Measurements from ENCODE around the gene NOS2.
"Not testable (repeated sequence)": the region's sequence is repeated elsewhere in the genome, so short reads cannot be mapped to it uniquely, and the experiment has no call there.

Gene NOS2

DNA sequence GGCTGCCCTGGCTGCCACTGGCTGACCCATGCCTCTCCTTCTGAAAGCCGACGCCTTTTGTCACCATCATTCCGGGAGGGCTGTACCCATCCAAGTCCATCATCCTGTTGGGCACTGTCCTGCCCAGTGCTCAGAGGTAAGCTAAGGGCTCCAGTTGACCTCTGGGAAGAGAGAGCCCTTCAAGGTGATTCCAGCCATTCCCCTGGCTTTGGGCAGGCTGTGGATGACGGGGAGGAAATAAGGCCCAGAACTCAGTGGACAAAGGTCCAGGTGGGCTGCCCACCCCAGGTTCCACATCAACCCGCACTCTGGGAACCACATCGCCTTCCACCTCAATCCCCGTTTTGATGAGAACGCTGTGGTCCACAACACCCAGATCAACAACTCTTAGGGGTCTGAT, 45.8 kb downstream of the NOS2 start:
- no peak for DNase-seq (ENCODE audit: low spot score)

- not testable (repeated sequence) for DNase-seq (ENCODE audit: low spot score)
These were observed 46.6 kb downstream of the NOS2 start for GRCh38 chr17:27753726-27754125.

DNA sequence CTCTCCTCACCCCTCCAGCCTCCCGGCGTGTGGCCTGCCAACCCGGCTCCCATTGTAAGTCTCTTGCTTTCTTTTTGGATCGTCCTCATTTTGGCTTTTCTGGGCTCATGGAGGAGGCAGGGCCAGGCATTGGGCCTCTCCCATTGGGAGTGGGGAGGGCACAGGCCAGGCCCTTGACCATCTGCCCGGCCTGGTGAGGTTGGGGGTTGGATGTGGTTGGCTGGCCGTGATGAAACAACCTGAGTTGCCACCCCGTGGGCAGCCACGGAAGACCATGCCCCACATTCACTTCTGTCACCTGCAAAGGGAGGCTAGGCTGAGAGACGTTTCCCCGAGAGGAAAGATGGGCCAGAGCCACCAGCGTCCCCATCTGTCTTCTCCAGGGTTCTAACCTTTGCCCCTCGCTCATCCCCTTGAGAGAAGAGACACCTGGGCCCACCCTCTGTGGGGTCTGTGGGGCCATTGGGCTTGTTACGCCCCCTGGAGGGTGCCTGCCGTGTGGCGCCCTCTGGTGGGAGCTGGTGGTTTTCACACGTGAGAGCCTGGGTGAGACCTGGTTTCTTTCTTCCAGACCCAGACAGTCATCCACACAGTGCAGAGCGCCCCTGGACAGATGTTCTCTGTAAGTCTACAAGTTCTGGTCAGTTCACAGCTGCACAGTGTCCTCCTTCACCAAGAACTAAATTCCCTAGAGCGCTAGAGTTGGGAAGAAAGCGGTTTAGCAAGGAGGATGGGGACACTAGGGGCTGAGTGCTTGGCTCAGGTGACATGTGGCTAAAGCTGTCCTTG, 47.3 kb downstream of the NOS2 start:
- not testable (repeated sequence) for DNase-seq (ENCODE audit: low spot score)

GRCh38 chr17:27751622-27752490, 48.5 kb downstream of the NOS2 start:
- no peak for DNase-seq (ENCODE audit: low spot score)

- DNase-seq (ENCODE audit: low spot score), result no peak
These were observed 49.2 kb downstream of the NOS2 start for GRCh38 chr17:27751166-27751565.

DNA sequence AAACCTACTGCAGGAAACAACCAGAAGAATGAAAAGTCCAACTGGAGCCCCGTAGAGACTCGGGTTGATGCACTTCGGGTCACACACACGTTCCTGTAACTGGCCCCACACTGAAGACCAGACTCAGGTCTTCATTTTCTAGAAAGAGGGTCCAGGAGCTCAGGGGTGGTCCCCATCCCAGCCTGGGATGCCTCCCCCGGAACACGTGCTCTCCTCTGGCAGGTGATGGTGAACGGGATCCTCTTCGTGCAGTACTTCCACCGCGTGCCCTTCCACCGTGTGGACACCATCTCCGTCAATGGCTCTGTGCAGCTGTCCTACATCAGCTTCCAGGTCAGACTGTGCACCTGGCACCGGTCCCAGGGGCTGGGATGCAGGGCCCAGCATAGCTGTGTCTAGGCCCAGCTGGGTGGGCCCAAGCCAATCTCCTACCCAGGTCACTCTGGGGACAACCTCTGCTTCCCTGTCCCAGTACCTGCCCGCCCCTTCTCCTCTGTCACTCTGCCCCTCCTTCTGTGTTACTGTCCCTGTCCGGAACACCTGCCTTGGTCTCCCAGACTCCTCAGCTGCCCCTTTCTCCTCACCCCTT, 50.7 kb downstream of the NOS2 start:
- DNase-seq (ENCODE audit: low spot score), result not testable (repeated sequence)

DNA sequence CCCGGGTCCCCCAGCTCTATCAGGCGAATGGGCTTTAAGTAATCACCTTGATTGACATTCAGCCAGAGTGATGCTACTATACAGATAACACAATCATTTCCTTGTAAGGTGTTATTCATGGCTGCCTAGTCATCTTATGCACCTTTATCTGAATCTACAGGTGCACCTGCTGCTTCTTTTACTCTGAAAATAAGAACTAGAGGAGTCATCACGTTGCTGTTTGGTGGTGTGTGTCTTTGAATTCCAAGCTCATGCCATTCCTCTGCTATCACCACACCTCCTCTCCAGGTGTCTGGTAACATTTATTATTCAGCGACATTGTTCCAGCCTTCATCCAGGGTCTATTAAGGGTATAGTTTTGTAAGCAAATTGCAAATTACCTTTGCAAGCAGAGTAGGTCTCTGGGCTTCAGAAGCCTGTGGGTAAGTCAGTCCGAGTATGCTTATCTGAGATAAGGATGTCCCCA, 51.9 kb downstream of the NOS2 start:
- no peak for DNase-seq (ENCODE audit: low spot score)

- DNase-seq (ENCODE audit: low spot score), result no peak
These were observed 52.6 kb downstream of the NOS2 start for GRCh38 chr17:27747462-27748359.

DNA sequence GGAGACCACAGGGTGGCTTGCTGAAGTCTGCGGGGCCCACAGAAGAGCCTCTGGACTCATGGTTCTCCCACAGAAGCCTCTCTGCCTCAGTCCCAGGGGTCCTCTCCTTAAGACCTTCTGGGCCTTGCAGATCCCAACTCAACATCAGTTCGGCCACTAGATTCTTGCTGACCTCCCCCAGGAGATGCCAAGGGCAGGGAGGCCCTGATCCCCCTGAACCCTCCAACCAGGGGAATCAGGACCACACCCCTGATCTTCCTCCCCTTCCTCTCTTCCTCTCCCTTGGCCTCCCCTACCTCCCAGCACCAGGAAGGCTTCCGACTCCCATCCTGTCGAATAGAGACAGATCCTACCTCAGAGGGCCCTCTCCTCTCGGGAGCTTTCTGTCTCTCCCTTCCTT, 53.4 kb downstream of the NOS2 start:
- DNase-seq (ENCODE audit: low spot score), result no peak

DNA sequence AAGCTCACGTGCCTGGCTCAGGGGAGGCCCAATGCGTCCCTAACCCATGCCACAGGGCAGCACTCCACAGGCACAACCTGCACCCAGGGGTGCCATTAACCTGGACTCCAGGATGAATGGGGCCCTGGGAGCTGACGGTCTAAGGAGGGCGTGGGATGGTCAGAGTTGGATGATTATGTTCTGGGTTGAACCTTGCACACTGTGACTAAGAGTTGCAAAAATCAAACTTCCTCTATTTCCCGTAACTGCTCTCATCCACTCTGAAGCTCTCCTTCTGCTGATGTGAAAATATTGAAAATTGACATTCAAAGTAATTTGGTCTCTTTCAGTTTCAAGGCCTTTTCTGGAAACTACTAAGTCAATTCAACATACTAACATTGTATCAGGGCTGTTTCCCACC, 54.0 kb downstream of the NOS2 start:
- DNase-seq (ENCODE audit: low spot score), result not testable (repeated sequence)

GRCh38 chr17:27745207-27745830, 55.0 kb downstream of the NOS2 start:
- not testable (repeated sequence) for DNase-seq (ENCODE audit: low spot score)

- no peak for DNase-seq (ENCODE audit: low spot score)
These were observed 56.9 kb downstream of the NOS2 start for GRCh38 chr17:27743281-27743885.

GRCh38 chr17:27741971-27742575, 58.3 kb downstream of the NOS2 start:
- no peak for DNase-seq (ENCODE audit: low spot score)

DNA sequence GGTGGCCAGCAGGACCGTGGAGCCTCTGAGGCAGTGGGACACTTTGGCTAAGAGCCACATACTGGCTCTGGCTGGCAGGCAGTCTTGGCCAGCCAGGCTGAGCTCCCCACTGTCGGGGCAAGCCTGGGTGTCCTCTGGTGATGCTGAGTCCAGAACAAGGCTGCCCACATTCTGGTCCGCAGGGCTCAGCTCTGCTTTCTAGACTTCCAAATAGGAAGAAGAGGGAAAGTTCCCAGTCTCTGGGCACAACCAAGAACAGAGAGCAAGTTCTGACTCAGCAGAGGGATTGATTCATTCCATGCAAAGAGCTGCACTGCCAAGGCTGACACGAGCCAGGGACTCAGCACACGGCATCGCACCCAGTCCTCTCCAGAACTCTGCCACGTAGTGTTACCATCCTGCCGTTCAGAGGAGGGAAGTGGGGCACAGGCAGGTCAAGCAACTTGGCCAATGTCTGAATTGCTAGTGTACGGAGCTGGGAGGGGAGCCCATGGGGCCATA, 58.9 kb downstream of the NOS2 start:
- no peak for DNase-seq (ENCODE audit: low spot score)

GRCh38 chr17:27740541-27740940, 59.8 kb downstream of the NOS2 start:
- not testable (repeated sequence) for DNase-seq (ENCODE audit: low spot score)

DNA sequence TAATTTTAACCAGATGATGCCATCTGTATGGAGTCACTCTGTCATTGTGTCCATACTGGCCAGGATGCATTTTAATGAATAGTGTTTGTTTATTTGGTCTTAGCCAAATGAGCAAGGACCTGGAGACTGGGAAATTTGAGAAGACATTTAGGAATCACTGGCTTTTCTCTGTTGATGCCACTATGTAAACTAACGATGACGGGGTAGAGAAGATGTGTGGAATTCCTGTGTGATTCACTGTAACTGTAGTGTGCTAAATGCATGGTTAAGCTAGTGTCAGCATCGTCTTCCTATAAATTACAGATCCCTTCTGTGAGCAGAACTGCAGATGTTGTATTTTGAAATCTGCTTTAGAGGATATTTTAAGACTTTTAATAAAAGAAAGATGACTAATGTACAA, 66.6 kb downstream of the NOS2 start:
- no peak for DNase-seq (ENCODE audit: low spot score)

DNA sequence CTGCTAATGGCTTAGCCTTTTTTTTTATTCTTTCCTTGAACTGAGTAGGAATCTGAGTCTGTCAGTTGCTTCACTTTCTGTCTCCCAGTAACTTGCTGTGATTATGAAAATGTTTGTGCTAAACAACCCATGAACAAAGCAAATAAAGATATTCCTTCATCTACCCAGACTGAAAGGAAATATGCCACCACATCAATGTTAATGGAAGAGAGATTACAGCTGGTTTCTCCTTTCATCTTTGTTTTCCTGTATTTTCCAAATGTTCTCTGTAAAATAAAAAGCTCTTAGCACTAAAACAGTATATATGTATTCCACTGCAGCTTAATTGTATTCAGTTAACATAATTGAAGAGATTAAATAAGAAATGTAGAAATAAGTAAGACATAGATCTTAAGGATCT, 67.6 kb downstream of the NOS2 start:
- not testable (repeated sequence) for DNase-seq (ENCODE audit: low spot score)

DNA sequence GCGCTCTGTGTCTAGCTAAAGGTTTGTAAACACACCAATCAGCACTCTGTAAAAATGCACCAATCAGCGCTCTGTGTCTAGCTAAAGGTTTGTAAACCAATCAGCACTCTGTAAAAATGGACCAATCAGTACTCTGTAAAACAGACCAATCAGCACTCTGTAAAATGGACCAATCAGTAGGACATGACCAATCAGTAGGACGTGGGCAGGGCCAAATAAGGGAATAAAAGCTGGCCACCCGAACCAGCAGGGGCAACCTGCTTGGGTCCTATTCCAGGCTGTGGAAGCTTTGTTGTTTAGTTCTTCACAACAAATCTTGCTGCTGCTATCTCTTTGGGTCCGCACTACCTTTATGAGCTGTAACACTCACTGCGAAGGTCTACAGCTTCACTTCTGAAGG, 74.3 kb downstream of the NOS2 start:
- not testable (repeated sequence) for DNase-seq (ENCODE audit: low spot score)

DNA sequence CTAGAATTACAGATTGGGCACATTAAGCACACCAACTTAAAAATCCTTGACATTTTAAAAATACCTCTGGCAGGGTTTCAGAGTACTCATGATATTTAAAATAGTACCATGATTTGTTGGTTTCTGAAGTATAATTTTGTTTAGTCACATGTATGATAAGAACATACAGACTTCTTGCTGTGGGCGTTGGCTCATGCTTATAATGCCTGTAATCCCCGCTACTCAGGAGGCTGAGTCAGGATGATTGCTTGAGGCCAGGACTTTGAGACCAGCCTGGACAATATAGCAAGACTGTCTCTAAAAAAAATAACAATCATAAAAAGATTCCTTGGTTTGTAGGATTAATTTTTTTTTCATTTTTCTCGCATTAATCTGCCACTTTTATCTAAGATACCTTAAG, 78.5 kb downstream of the NOS2 start:
- no peak for DNase-seq (ENCODE audit: low spot score)
